Natural killer cell (primary cell): ENCODE results near the gene DRC7. TPM values are rescaled to one million over a fixed set of nuclear protein-coding genes. Genes with fewer than 3 reads are reported as not detected.

Experiments
- ATAC-seq, 3 donors: fragments of 150-1000 bp in 2 of 3; fragments of 200-7000 bp in 1 of 3; cut with Tn5 transposase; 1 replicate in 1 of 3; 2 replicates in 2 of 3; pipeline ENCODE4 v1.10.0; 2021; ENCODE audit warnings: mild to moderate bottlenecking in 2 of 3, moderate library complexity in 2 of 3
- DNase-seq, 2 donors: peaks; one replicate each; pipeline versions ENCODE4 v3.0.0 to v3.0.0-alpha.2; 2013 to 2021; ENCODE audit warnings: mixed read lengths in 1 of 2
- H3K27ac ChIP-seq: one replicate; pipeline ENCODE4 v1.5.1; 2013; ENCODE audit warnings: mild to moderate bottlenecking, low read length
- H3K27me3 ChIP-seq: one replicate; pipeline ENCODE4 v1.6.1; 2013; ENCODE audit warnings: low read length; ENCODE audit not compliant: control insufficient read depth, insufficient read depth
- H3K36me3 ChIP-seq: one replicate; pipeline ENCODE4 v1.6.1; 2013; ENCODE audit warnings: low read length; ENCODE audit not compliant: control insufficient read depth, insufficient read depth
- H3K4me1 ChIP-seq: one replicate; pipeline ENCODE4 v1.6.1; 2013; ENCODE audit warnings: low read length; ENCODE audit not compliant: control insufficient read depth, insufficient read depth
- H3K4me3 ChIP-seq: one replicate; pipeline ENCODE4 v1.5.1; 2013; ENCODE audit warnings: low read length
- H3K9me3 ChIP-seq: one replicate; pipeline ENCODE4 v1.6.1; 2013; ENCODE audit warnings: low read length; ENCODE audit not compliant: control insufficient read depth, insufficient read depth
- H3K27ac Mint-ChIP-seq, 2 donors: one replicate each; pipeline ENCODE4 v1.8.0; 2022; ENCODE audit warnings: mild to moderate bottlenecking in 2 of 2, mixed read lengths in 2 of 2, moderate library complexity in 1 of 2
- H3K27me3 Mint-ChIP-seq, 2 donors: one replicate each; pipeline ENCODE4 v1.8.0; 2022; ENCODE audit warnings: low read depth in 2 of 2, mixed read lengths in 2 of 2
- H3K36me3 Mint-ChIP-seq: one replicate; pipeline ENCODE4 v1.8.0; 2022; ENCODE audit warnings: mixed read lengths
- H3K4me1 Mint-ChIP-seq, 2 donors: one replicate each; pipeline ENCODE4 v1.8.0; 2022; ENCODE audit warnings: mixed read lengths in 2 of 2
- H3K4me3 Mint-ChIP-seq: one replicate; pipeline ENCODE4 v1.8.0; 2022; ENCODE audit warnings: mild to moderate bottlenecking, moderate library complexity, mixed read lengths
- H3K9me3 Mint-ChIP-seq, 2 donors: one replicate each; pipeline ENCODE4 v1.8.0; 2022; ENCODE audit warnings: mixed read lengths in 2 of 2
- WGBS: methylation state at CpG from one replicate; pipeline ENCODE4 v1.1.7; 2013; ENCODE audit warnings: missing lambda C conversion rate; ENCODE audit not compliant: insufficient coverage; 5-methylcytosine and 5-hydroxymethylcytosine counted together
- intact Hi-C: fragments of 100-400 bp; cut with micrococcal nuclease; formaldehyde crosslinking; loops from one replicate; pipeline ENCODE4 v1.14.2; 2022
- total RNA-seq, 4 donors: library from RNA; stranded (reverse); fragments of 120-200 nt in 1 of 4; gene quantifications; one replicate each; pipeline versions ENCODE4 v1.2.3 to v1.2.4, GENCODE V29; 2013 to 2022
- TF ChIP-seq, protein P1 (sequence below): fragments of 200-600 bp; IDR thresholded peaks from one replicate; pipeline ENCODE4 v1.8.0; 2022; ENCODE audit warnings: antibody characterized with exemption

Gene DRC7
- total RNA-seq, 3 donors from 2014 or later (not counting 1 experiment from before 2014, with no cell fraction given), result 0.33 TPM; not detected in 2

GRCh38 chr16:57762365-57763040, 67.9 kb downstream of the DRC7 start:
- DNase-seq, result no peak
- TF ChIP-seq, protein P1, sequence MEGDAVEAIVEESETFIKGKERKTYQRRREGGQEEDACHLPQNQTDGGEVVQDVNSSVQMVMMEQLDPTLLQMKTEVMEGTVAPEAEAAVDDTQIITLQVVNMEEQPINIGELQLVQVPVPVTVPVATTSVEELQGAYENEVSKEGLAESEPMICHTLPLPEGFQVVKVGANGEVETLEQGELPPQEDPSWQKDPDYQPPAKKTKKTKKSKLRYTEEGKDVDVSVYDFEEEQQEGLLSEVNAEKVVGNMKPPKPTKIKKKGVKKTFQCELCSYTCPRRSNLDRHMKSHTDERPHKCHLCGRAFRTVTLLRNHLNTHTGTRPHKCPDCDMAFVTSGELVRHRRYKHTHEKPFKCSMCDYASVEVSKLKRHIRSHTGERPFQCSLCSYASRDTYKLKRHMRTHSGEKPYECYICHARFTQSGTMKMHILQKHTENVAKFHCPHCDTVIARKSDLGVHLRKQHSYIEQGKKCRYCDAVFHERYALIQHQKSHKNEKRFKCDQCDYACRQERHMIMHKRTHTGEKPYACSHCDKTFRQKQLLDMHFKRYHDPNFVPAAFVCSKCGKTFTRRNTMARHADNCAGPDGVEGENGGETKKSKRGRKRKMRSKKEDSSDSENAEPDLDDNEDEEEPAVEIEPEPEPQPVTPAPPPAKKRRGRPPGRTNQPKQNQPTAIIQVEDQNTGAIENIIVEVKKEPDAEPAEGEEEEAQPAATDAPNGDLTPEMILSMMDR, result no peak
- no peaks in the 10 kb centered on the region for H3K27me3 ChIP-seq
- no peak overlapping the region for H3K27ac ChIP-seq
- Mint-ChIP-seq H3K27ac (peak overlapping the region in 1 of 2 donors; percentile 35), H3K4me3 (no peak overlapping the region), H3K4me1 (peaks cover 4 to 13% of the 10 kb centered on the region in 2 donors), H3K27me3 (no peaks in the 10 kb centered on the region), H3K36me3 (no peaks in the 10 kb centered on the region), H3K9me3 (no peaks in the 10 kb centered on the region)
- H3K9me3 ChIP-seq, result no peaks in the 10 kb centered on the region
- peaks cover 18% of the 10 kb centered on the region for H3K4me1 ChIP-seq
- H3K36me3 ChIP-seq, result no peaks in the 10 kb centered on the region
- ATAC-seq, result no peak
- WGBS, result 87% methylated on average over 15 of the region's 15 CpGs
- no peak overlapping the region for H3K4me3 ChIP-seq
- intact Hi-C loops, result no loop called here

GRCh38 chr16:57763285-57764005, 68.8 kb downstream of the DRC7 start:
- 87% methylated on average over 14 of the region's 14 CpGs for WGBS
- DNase-seq (no peak), ATAC-seq (no peak)
- no peaks in the 10 kb centered on the region for H3K36me3 ChIP-seq
- Mint-ChIP-seq H3K4me1 (peaks cover 4 to 13% of the 10 kb centered on the region in 2 donors), H3K9me3 (no peaks in the 10 kb centered on the region), H3K27ac (no peak overlapping the region), H3K4me3 (no peak overlapping the region), H3K36me3 (no peaks in the 10 kb centered on the region), H3K27me3 (no peaks in the 10 kb centered on the region)
- H3K9me3 ChIP-seq, result no peaks in the 10 kb centered on the region
- no peak overlapping the region for H3K4me3 ChIP-seq
- H3K27ac ChIP-seq, result no peak overlapping the region
- no peaks in the 10 kb centered on the region for H3K27me3 ChIP-seq
- TF ChIP-seq, protein P1, result no peak
- peaks cover 9% of the 10 kb centered on the region for H3K4me1 ChIP-seq
- intact Hi-C loops, result no loop called here

GRCh38 chr16:57764006-57764340, 69.4 kb downstream of the DRC7 start:
- no peak overlapping the region for H3K27ac ChIP-seq
- TF ChIP-seq, protein P1, result no peak
- no peak overlapping the region for H3K4me3 ChIP-seq
- Mint-ChIP-seq H3K27ac (no peak overlapping the region), H3K27me3 (no peaks in the 10 kb centered on the region), H3K9me3 (no peaks in the 10 kb centered on the region), H3K36me3 (no peaks in the 10 kb centered on the region), H3K4me1 (peaks cover 0 to 13% of the 10 kb centered on the region in 2 donors), H3K4me3 (no peak overlapping the region)
- intact Hi-C loops, result no loop called here
- WGBS, result 98% methylated on average over 8 of the region's 9 CpGs
- no peak for ATAC-seq
- no peaks in the 10 kb centered on the region for H3K27me3 ChIP-seq
- H3K4me1 ChIP-seq, result peaks cover 5% of the 10 kb centered on the region
- no peak for DNase-seq
- H3K9me3 ChIP-seq, result no peaks in the 10 kb centered on the region
- H3K36me3 ChIP-seq, result no peaks in the 10 kb centered on the region
